Activated naive CD4-positive, alpha-beta T cell (primary cell): ENCODE measurements around the gene SF3B6.

Experiments used
- DNase-seq, 4 experiments: peaks; one replicate each; lab custom pipeline; 2025; lab: John Stamatoyannopoulos, UW

Gene SF3B6

GRCh38 chr2:24018241-24018640 is 57.9 kb downstream of the SF3B6 start:
- DNase-seq = no peak

- no peak for DNase-seq
Observed at GRCh38 chr2:24017711-24018110, 58.4 kb downstream of the SF3B6 start.
